Heart right ventricle (tissue), 16 donors: Measurements from ENCODE around the gene OLFM1. TPM values are rescaled to one million over a fixed set of nuclear protein-coding genes. Genes with fewer than 3 reads are reported as not detected.

Experiments
- ATAC-seq, 8 donors: fragments of 200-7000 bp; cut with Tn5 transposase; one replicate each; pipeline ENCODE4 v1.9.1; 2020; ENCODE audit warnings: mild to moderate bottlenecking in 8 of 8, moderate library complexity in 8 of 8, moderate number of reproducible peaks in 1 of 8
- DNase-seq, 2 donors: peaks; one replicate each; pipeline ENCODE4 v3.0.0-alpha.2; 2020
- H3K27ac ChIP-seq, 10 donors: fragments of 200-600 bp; sonication (generic) in 2 of 10; one replicate each; pipeline versions ENCODE4 v1.5.0 to v1.8.0; 2020 to 2022; ENCODE audit warnings: mild to moderate bottlenecking in 3 of 10
- H3K27me3 ChIP-seq, 7 donors: fragments of 200-600 bp; one replicate each; pipeline ENCODE4 v1.8.0; 2021 to 2022; ENCODE audit warnings: mild to moderate bottlenecking in 2 of 7
- H3K36me3 ChIP-seq, 9 donors: fragments of 200-600 bp; sonication (generic) in 1 of 9; one replicate each; pipeline versions ENCODE4 v1.5.0 to v1.8.0; 2020 to 2022; ENCODE audit warnings: mild to moderate bottlenecking in 2 of 9
- H3K4me1 ChIP-seq, 9 donors: fragments of 200-600 bp; sonication (generic) in 1 of 9; one replicate each; pipeline versions ENCODE4 v1.5.0 to v1.8.0; 2020 to 2022; ENCODE audit warnings: mild to moderate bottlenecking in 4 of 9
- H3K4me3 ChIP-seq, 10 donors: fragments of 200-600 bp; sonication (generic) in 2 of 10; one replicate each; pipeline versions ENCODE4 v1.5.0 to v1.8.0; 2020 to 2022; ENCODE audit warnings: mild to moderate bottlenecking in 7 of 10, moderate library complexity in 2 of 10
- H3K9me3 ChIP-seq, 11 donors: fragments of 200-600 bp in 10 of 11; sonication (generic) in 2 of 11; one replicate each; pipeline versions ENCODE4 v1.5.0 to v1.8.0; 2013 to 2022; ENCODE audit warnings: mild to moderate bottlenecking in 2 of 11, control low read depth in 1 of 11, moderate library complexity in 1 of 11
- whole genome bisulfite sequencing, 2 donors: extraction: QIAGEN DNeasy Blood & Tissue Kit; methylation state at CpG; one replicate each; pipeline ENCODE4 v1.1.7; 2013; ENCODE audit warnings: inconsistent platforms in 1 of 2; 5-methylcytosine and 5-hydroxymethylcytosine counted together
- intact Hi-C, 10 donors: fragments of 100-400 bp; cut with DNase I; formaldehyde crosslinking; loops; one replicate each; pipeline versions ENCODE4 v1.11.1 to v1.14.2; 2022
- polyA plus RNA-seq, 2 donors: library from polyadenylated mRNA; stranded (reverse); fragments of 200-250 nt; gene quantifications; one replicate each; pipeline ENCODE4 v1.2.3, GENCODE V29; 2013
- total RNA-seq, 10 donors: library from RNA; stranded (reverse); fragmentation: NEBNext Ultra II Directional in 3 of 10; extraction: Animal tissue kit (Norgen Biotek cat#: 25700) in 3 of 10; gene quantifications; one replicate each; pipeline versions ENCODE4 v1.2.1 to v1.2.4, GENCODE V29; 2021 to 2023
- TF ChIP-seq, protein P1 (sequence below), 9 donors: fragments of 200-600 bp; sonication (generic) in 2 of 9; IDR thresholded peaks; one replicate each; pipeline versions ENCODE4 v1.5.0 to v1.8.0; 2021 to 2022; ENCODE audit warnings: antibody characterized with exemption in 9 of 9, mild to moderate bottlenecking in 5 of 9, moderate library complexity in 1 of 9
- donor health status: Arrhythmogenic right ventricular cardiomyopathy.
- donor health status: ischemic (EF 13 %, LVEDD 7.1; RV severe dilation, severe dysfunction).
- donor health status: healthy with polysubstance abuse.
- donor health status: DM: no; HTN: yes; CAD: no.
- donor health status: DM: no; HTN: no; CAD: no.
- donor health status: ischemic (EF 25% LVEDD 6.9; RV normal size, moderate dysfunction).
- donor health status: ischemic (EF 25% LVEDD 5.7; RV mildly dilated, moderate dysfunction).
- donor health status: healthy.
- donor health status: DM: yes; HTN: yes; CAD: no.
- donor health status: Ischemic cardiomyopathy.
- donor health status: ischemic (EF 35%, LVEDD 5.7; RV mildly dilated, moderate dysfunction).
- donor health status: nonischemic (EF 11% LVEDD 7.7; RV severe dilation, severe dysfunction).
- donor health status: DM: yes; HTN: yes; CAD: no.
- donor health status: PGD.
- donor health status: ischemic (EF 29% LVEDD 5.4; RV normal size, mild dysfunction).
- donor health status: nonischemic (EF 23%, LVEDD 6.1; RV moderate dilation, normal function).

The OLFM1 gene
- total and polyA plus RNA-seq, 12 donors: 3.3 to 14.9 (median 6.5) TPM

DNA sequence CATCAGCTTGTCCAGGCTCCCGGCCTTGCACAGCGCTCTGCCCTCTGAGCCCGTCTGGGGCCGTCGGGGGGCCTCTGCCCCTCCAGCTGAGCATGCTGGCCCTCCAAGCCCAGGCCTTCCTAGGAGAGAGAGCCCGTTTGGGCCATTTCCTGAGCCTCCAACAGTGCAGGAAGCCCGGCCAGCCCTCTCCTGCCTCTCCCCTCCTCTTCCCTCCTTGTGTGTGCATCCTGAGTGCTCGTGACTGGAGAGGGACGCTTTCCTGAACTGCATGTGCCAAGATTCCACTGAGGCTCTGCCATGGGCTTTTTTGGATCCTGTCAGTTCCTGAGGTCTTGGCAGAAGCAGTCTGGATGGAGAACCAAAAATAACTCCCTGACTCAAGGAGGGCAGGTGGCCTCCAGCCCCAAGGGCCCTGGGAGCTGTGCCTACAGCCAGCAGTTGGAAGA lies 15.6 kb downstream of the OLFM1 start:
- H3K9me3 ChIP-seq: no peaks in the 10 kb centered on the region
- WGBS, 2 donors: 34 to 53% methylated on average over 9 of the region's 9 CpGs
- DNase-seq (peak in 1 of 2 donors; percentile 24), ATAC-seq (peak; percentile 42 to 86 (median 82))
- H3K36me3 ChIP-seq: peaks cover 0 to 4% (median 0%) of the 10 kb centered on the region in 9 donors
- peaks cover 0 to 28% (median 14%) of the 10 kb centered on the region in 9 donors for H3K4me1 ChIP-seq
- intact Hi-C loops: no loop called here
- no peak overlapping the region for H3K4me3 ChIP-seq
- H3K27ac ChIP-seq: no peak overlapping the region
- TF ChIP-seq, protein P1, sequence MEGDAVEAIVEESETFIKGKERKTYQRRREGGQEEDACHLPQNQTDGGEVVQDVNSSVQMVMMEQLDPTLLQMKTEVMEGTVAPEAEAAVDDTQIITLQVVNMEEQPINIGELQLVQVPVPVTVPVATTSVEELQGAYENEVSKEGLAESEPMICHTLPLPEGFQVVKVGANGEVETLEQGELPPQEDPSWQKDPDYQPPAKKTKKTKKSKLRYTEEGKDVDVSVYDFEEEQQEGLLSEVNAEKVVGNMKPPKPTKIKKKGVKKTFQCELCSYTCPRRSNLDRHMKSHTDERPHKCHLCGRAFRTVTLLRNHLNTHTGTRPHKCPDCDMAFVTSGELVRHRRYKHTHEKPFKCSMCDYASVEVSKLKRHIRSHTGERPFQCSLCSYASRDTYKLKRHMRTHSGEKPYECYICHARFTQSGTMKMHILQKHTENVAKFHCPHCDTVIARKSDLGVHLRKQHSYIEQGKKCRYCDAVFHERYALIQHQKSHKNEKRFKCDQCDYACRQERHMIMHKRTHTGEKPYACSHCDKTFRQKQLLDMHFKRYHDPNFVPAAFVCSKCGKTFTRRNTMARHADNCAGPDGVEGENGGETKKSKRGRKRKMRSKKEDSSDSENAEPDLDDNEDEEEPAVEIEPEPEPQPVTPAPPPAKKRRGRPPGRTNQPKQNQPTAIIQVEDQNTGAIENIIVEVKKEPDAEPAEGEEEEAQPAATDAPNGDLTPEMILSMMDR (IDR thresholded peaks at IDR 0.05): no peak
- peaks cover 0 to 31% (median 12%) of the 10 kb centered on the region in 7 donors for H3K27me3 ChIP-seq

DNA sequence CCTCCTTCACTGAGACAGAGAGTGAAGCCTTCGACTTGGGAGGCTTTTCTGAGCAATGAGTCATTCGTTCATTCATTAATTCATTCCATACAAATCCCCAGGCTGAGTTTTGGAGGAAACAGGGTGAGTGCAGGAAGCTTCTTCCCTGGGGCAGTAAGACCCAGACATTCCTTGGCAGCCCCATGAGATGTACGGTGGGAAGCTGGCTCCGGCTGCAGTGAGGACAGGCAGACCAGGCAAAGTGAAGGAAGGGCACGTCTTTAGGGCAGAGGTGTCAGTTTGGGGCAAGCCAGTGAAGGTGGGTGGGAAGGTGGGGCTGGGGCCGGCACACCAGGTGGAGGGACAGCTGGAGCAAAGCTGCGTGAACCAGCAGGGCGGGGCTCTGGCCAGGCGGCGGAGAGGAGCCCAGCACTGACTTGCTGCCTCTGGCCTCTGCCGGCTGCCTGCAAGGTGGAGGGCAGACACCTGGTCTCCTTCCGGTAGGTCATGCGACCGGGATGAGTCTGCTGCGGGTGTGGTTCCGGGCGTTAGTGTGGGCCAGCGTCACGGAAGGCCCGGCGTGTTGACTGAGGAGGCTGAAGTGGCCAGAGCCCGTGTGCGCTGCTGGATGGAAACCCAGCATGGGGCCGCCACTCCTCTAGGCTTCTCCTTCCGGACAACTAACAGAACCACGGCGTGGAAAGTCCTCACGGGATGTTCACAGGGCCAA lies 16.6 kb downstream of the OLFM1 start:
- Histone ChIP-seq H3K27me3 (peaks cover 0 to 33% (median 18%) of the 10 kb centered on the region in 7 donors), H3K4me1 (peaks cover 0 to 28% (median 14%) of the 10 kb centered on the region in 9 donors), H3K36me3 (no peaks in the 10 kb centered on the region), H3K27ac (no peak overlapping the region), H3K4me3 (no peak overlapping the region), H3K9me3 (no peaks in the 10 kb centered on the region)
- DNase-seq (no peak), ATAC-seq (no peak)
- intact Hi-C loops: no loop called here
- WGBS, 2 donors: 67 to 71% methylated on average over 28 of the region's 28 CpGs
- TF ChIP-seq, protein P1 (IDR thresholded peaks at IDR 0.05): no peak

DNA sequence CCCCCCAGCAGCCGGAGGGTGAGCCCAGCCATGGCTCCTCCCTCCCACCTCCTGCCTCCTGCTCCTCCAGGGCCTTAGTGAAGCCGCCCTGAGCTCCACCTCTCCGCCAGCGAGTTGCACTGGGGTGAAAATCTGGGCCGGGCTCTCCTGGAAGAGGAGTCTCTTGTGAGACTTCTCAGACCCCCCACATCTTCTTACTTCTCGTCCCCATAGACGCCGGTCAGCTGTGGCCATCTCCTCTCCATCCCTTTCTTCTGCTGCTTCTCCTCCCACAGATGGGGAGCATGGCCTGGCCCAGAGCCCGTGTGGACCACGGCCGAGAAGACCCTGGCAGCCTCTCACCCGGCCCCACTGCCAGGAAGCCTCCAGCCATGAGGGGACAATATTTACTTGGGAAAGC lies 17.3 kb downstream of the OLFM1 start:
- intact Hi-C loops: no loop called here
- Histone ChIP-seq H3K36me3 (no peaks in the 10 kb centered on the region), H3K27me3 (peaks cover 0 to 33% (median 24%) of the 10 kb centered on the region in 7 donors)

DNA sequence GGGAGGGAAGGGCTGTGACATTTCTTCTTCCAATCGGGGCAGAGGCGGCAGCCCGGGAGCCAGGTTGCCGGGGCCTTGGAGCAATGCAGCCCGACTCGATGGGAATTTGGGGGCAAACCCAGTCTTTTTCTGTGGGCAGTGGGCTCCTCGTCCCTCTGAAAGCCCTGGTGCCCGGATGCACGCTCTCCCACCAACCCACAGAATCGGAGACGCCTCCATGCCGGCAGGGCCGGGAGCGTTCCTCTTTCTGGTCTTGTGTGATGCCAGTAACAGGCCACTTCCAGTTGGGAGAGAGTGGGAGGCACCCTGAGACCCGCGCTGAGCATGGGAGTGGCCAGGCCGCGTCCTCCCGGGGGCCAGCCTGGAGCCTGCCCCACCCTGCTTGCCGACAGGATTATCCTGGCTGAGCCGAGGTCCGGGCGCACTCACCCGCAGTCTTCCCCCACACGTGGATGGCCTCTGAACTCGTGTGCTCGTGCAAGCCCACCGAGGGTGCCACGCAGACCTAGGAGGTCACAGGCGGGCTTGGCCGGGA lies 17.8 kb downstream of the OLFM1 start:
- ATAC-seq (no peak), DNase-seq (no peak)
- Histone ChIP-seq H3K9me3 (no peaks in the 10 kb centered on the region), H3K27ac (no peak overlapping the region), H3K4me3 (no peak overlapping the region), H3K36me3 (no peaks in the 10 kb centered on the region), H3K27me3 (peaks cover 0 to 33% (median 28%) of the 10 kb centered on the region in 7 donors), H3K4me1 (peaks cover 0 to 28% (median 14%) of the 10 kb centered on the region in 9 donors)
- intact Hi-C loops: no loop called here
- TF ChIP-seq, protein P1 (IDR thresholded peaks at IDR 0.05): no peak
- WGBS, 2 donors: 67 to 72% methylated on average over 31 of the region's 31 CpGs

More for the DNA sequence above, 17.3 kb downstream of the OLFM1 start:
- ATAC-seq: no peak
- H3K9me3 ChIP-seq: no peaks in the 10 kb centered on the region
- H3K4me3 ChIP-seq: no peak overlapping the region
- no peak overlapping the region for H3K27ac ChIP-seq
- TF ChIP-seq, protein P1 (IDR thresholded peaks at IDR 0.05): no peak
- no peak for DNase-seq
- H3K4me1 ChIP-seq: peaks cover 0 to 28% (median 14%) of the 10 kb centered on the region in 9 donors
- 73 to 79% methylated on average over 12 of the region's 12 CpGs for WGBS, 2 donors
